Pons (tissue), 1 donor: ENCODE measurements around the gene RGL4.

Source experiments
- DNase-seq: peaks from one replicate; pipeline ENCODE4 v3.0.0-alpha.2; 2016; ENCODE audit warnings: low spot score

The RGL4 gene

DNA sequence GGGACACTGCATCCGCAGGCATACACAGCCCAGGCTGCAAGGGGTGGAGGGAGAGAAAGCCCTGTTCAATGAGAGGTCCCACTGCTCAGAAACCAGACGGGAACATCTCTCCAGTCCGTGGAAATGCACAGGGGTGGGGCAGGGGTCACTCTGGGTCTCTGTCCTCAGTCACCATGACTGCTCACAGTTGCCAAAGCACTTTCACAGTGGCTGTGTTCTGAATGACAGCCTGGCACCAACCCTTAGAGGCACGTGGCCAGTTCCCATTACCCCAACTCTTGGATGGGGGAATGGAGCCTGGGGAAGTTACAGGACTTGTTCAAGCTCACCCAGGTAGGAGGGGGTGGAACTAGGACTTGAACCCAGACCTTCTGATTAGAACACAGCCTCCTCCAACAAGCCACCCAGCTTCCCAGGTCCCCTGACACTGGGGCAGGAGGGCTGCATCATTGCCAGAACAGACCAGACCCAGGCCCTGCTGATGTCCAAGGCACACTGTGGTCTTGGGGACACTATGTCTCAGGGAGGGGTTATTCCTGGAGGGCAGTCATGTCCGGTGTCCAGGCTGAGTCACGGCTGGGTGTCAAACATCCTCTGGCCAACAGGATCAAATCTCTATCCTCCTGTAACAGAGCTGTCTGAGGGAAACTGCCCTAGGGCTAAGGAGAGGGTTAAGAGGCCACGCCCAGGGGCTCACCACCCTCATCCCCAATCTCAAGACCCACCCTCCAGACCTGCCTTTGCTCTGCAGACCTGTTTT lies 51.9 kb downstream of the RGL4 start:
- DNase-seq, result no peak

DNA sequence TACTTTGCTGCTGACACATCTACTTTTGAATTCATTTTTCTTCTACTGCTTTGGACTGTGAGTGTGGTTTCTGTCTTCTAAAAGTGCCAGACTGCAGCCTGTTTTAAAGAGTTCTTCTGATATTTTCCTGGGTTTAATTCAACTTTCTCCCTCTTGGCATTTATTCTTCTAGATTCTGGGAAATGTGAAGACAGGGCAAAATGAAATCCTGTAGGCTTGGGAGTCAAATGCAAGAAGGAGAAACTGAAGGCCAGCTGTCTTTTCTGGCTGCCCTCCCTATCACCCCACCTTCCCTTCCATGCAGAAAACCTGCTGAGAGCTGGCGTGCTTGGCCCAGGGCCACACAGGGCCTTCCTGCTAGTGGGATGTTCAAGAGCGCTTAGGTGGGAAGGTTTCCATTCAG lies 52.5 kb downstream of the RGL4 start:
- no peak for DNase-seq

GRCh38 chr22:23744001-23744400 lies 53.2 kb downstream of the RGL4 start:
- DNase-seq, result no peak

DNA sequence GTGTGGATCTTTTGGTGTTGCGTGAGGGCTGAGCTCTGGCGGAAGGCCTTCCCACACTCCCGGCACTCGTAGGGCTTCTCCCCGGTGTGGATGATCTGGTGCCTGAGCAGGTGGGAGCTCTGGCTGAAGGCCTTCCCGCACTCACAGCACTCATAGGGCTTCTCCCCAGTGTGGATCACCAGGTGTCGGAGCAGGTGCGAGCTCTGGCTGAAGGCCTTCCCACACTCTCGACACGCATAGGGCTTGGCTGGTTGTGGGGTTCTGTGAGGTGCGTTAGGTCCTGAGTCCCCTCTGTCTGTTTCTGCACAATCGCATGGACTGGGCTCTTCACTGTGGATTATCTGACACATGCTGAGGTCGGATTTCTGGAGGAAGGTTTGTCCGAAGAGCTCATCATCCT lies 53.7 kb downstream of the RGL4 start:
- DNase-seq, result no peak

GRCh38 chr22:23745791-23746190 lies 55.0 kb downstream of the RGL4 start:
- DNase-seq, result no peak
